GM10248 (cell line): ENCODE measurements around the gene HOXB2.

Experiments
- CTCF ChIA-PET: fragments of 300-600 bp; sonication (Branson Sonifier 250); formaldehyde crosslinking; extraction: SDS; loops from one replicate; lab custom pipeline; 2021; ENCODE audit warnings: antibody characterized with exemption; lab: Yijun Ruan, JAX
- POLR2A ChIA-PET: fragments of 350-650 bp; sonication (Branson Sonifier 250); formaldehyde crosslinking; extraction: SDS; loops from one replicate; lab custom pipeline; 2020; ENCODE audit warnings: antibody characterized with exemption; lab: Yijun Ruan, JAX
- DNase-seq: peaks from one replicate; pipeline ENCODE4 v3.0.0; 2012; ENCODE audit errors: extremely low spot score
- CTCF ChIP-seq: IDR thresholded peaks from 2 replicates; pipeline ENCODE4 v1.5.1; 2012; ENCODE audit warnings: mild to moderate bottlenecking, low read depth; ENCODE audit errors: extremely low read depth, missing control alignments, control extremely low read depth

HOXB2 gene

GRCh38 chr17:48579760-48580554 lies 35.0 kb upstream of the HOXB2 start:
- TF ChIP-seq CTCF, result no peak
- ChIA-PET CTCF (interaction anchor here (3.7 kb wide), 1 partner anchor 8 kb away, joined by 13 read pairs; no protein-coding TSS in a partner anchor), POLR2A (interaction anchor here (0.7 kb wide), 1 partner anchor 537 kb away, joined by 5 read pairs; no protein-coding TSS in a partner anchor)
- no peak for DNase-seq

GRCh38 chr17:48579471-48579759 lies 34.5 kb upstream of the HOXB2 start:
- ChIA-PET POLR2A (interaction anchor here (0.7 kb wide), 1 partner anchor 537 kb away, joined by 5 read pairs; no protein-coding TSS in a partner anchor), CTCF (interaction anchor here (1.2 to 3.7 kb wide), 3 partner anchors 9 to 243 kb away, joined by 3 to 13 read pairs (median 6); no protein-coding TSS in a partner anchor)
- no peak for TF ChIP-seq CTCF
- DNase-seq, result no peak

GRCh38 chr17:48578616-48579470 lies 33.9 kb upstream of the HOXB2 start:
- ChIA-PET POLR2A (no interaction called here), CTCF (interaction anchor here (1.2 to 3.7 kb wide), 4 partner anchors 9 to 243 kb away, joined by 3 to 13 read pairs (median 6); no protein-coding TSS in a partner anchor)
- TF ChIP-seq CTCF, result peak; percentile 12
- DNase-seq, result no peak

- POLR2A ChIA-PET, result interaction anchor here (0.7 kb wide), 1 partner anchor 493 kb away, joined by 3 read pairs; no protein-coding TSS in a partner anchor
Measured at GRCh38 chr17:48577946-48578615, 33.2 kb upstream of the HOXB2 start, which contains the start of gene HOXB4. Gene HOXB4, minus strand, starts transcription at chr17:48578350. Its CDS starts 31 bp downstream, at chr17:48578319.

GRCh38 chr17:48577330-48577945 lies 32.5 kb upstream of the HOXB2 start:
- CTCF ChIA-PET, result interaction anchor here (1.5 to 3.7 kb wide), 2 partner anchors 10 to 11 kb away, joined by 5 to 13 read pairs; no protein-coding TSS in a partner anchor
- TF ChIP-seq CTCF, result no peak
- DNase-seq, result no peak
- POLR2A ChIA-PET, result interaction anchor here (0.7 kb wide), 1 partner anchor 492 kb away, joined by 3 read pairs; no protein-coding TSS in a partner anchor

More at GRCh38 chr17:48577946-48578615, 33.2 kb upstream of the HOXB2 start, which contains the start of gene HOXB4:
- CTCF ChIA-PET, result interaction anchor here (1.2 to 3.7 kb wide), 4 partner anchors 10 to 242 kb away, joined by 3 to 13 read pairs (median 6); no protein-coding TSS in a partner anchor
- TF ChIP-seq CTCF, result no peak
- DNase-seq, result peak; percentile 76
